HG02870 (cell line): ENCODE data around the gene CLIP3.
A peak's percentile ranks its signal among the peaks of the same experiment; 100 is the strongest.
"Not testable (repeated sequence)": the region's sequence is repeated elsewhere in the genome, so short reads cannot be mapped to it uniquely, and the experiment has no call there.

Source experiments
- ATAC-seq: cut with Tn5 transposase; IDR thresholded peaks from one replicate; pipeline ENCODE4 v1.9.1; 2021; ENCODE audit warnings: mild to moderate bottlenecking, moderate library complexity; ENCODE audit not compliant: unreplicated experiment

CLIP3 gene

GRCh38 chr19:36032251-36033104, at the start of gene CLIP3:
TSS of gene CLIP3 (minus strand) at chr19:36032873. CDS start at chr19:36032357, 516 bp downstream.
- ATAC-seq, result no peak

- no peak for ATAC-seq
Observed at GRCh38 chr19:36081894-36082293, 49.2 kb upstream of the CLIP3 start.

GRCh38 chr19:36081385-36081784, 48.7 kb upstream of the CLIP3 start:
- no peak for ATAC-seq

GRCh38 chr19:36079389-36079945, 46.8 kb upstream of the CLIP3 start:
- ATAC-seq, result no peak

GRCh38 chr19:36073121-36073876, 40.6 kb upstream of the CLIP3 start:
- ATAC-seq, result no peak

GRCh38 chr19:36072081-36072480, 39.4 kb upstream of the CLIP3 start:
- ATAC-seq, result no peak

GRCh38 chr19:36068810-36069499, 36.3 kb upstream of the CLIP3 start:
- ATAC-seq, result not testable (repeated sequence)

GRCh38 chr19:36067681-36068080, 35.0 kb upstream of the CLIP3 start:
- no peak for ATAC-seq

GRCh38 chr19:36064826-36065225, 32.2 kb upstream of the CLIP3 start:
- ATAC-seq, result no peak

- no peak for ATAC-seq
Observed at GRCh38 chr19:36061367-36061766, 28.7 kb upstream of the CLIP3 start.

GRCh38 chr19:36060430-36060829, 27.8 kb upstream of the CLIP3 start:
- ATAC-seq, result no peak

GRCh38 chr19:36059180-36059910, 26.7 kb upstream of the CLIP3 start:
- no peak for ATAC-seq

- no peak for ATAC-seq
Observed at GRCh38 chr19:36058481-36059179, 26.0 kb upstream of the CLIP3 start.

- ATAC-seq, result peak; percentile 69
Observed at GRCh38 chr19:36054733-36055686, 22.3 kb upstream of the CLIP3 start, which contains the start of gene WDR62. TSS of gene WDR62 (plus strand) at chr19:36054897. CDS start at chr19:36054972, 75 bp downstream.

- ATAC-seq, result peak; percentile 79
Observed at GRCh38 chr19:36054119-36054732, 21.6 kb upstream of the CLIP3 start, which contains the start of gene THAP8. TSS of gene THAP8 (minus strand) at chr19:36054285. CDS start at chr19:36054217, 68 bp downstream.

- ATAC-seq, result no peak
Observed at GRCh38 chr19:36051637-36052036, 19.0 kb upstream of the CLIP3 start.

GRCh38 chr19:36051236-36051635, 18.6 kb upstream of the CLIP3 start:
- ATAC-seq, result no peak

- ATAC-seq, result no peak
Observed at GRCh38 chr19:36049080-36049698, 16.5 kb upstream of the CLIP3 start.
